ENCODE results near the gene SLC25A34.

GRCh38 chr1:15755646-15756040, 19.6 kb downstream of the SLC25A34 start:
- TF ChIP-seq CTCF (IDR thresholded peaks at IDR 0.05) (no peak), POLR2A (IDR thresholded peaks at IDR 0.05) (no peak), POLR2AphosphoS5 (IDR thresholded peaks at IDR 0.05) (no peak), EP300 (IDR thresholded peaks at IDR 0.05) (no peak)

Data from suprapubic skin (tissue), 4 donors.